Measurements from ENCODE around the gene DHRS12.

DHRS12 gene

GRCh38 chr13:51786425-51787265 is 17.3 kb downstream of the DHRS12 start:
- no peaks in the 10 kb centered on the region for H3K9me3 ChIP-seq (ENCODE audit: insufficient read depth, low read length, severe bottlenecking)
- H3K36me3 ChIP-seq (ENCODE audit: insufficient read depth, low read length) = no peaks in the 10 kb centered on the region
- H2AFZ ChIP-seq (ENCODE audit: low read depth, low read length) = no peak overlapping the region
- H3K79me2 ChIP-seq (ENCODE audit: insufficient read depth, low read length) = no peaks in the 10 kb centered on the region
- ATAC-seq (ENCODE audit: insufficient read depth, low read depth) = no peak
- no peak overlapping the region for H3K9ac ChIP-seq (ENCODE audit: low read depth, low read length)
- no peak overlapping the region for H3K27ac ChIP-seq (ENCODE audit: low read length)
- no peak overlapping the region for H3K4me2 ChIP-seq (ENCODE audit: insufficient read depth, low read length)
- no peak for DNase-seq
- TF ChIP-seq EZH2 (IDR thresholded peaks at IDR 0.05; ENCODE audit: borderline replicate concordance, low read depth, low read length, severe bottlenecking) (no peak), CTCF (IDR thresholded peaks at IDR 0.05; ENCODE audit: borderline replicate concordance, extremely low read depth, low read length, poor library complexity, severe bottlenecking) (no peak)
- no peak overlapping the region for H3K4me3 ChIP-seq (ENCODE audit: low read depth in 1 of 2, low read length in 2 of 2)
- no peaks in the 10 kb centered on the region for H4K20me1 ChIP-seq (ENCODE audit: insufficient read depth, low read length)
- no peaks in the 10 kb centered on the region for H3K4me1 ChIP-seq (ENCODE audit: insufficient read depth, low read length)
- no peaks in the 10 kb centered on the region for H3K27me3 ChIP-seq (ENCODE audit: insufficient read depth, low read length, poor library complexity)

GRCh38 chr13:51785712-51786424 is 18.1 kb downstream of the DHRS12 start:
- no peaks in the 10 kb centered on the region for H3K4me1 ChIP-seq (ENCODE audit: insufficient read depth, low read length)
- H4K20me1 ChIP-seq (ENCODE audit: insufficient read depth, low read length) = no peaks in the 10 kb centered on the region
- H3K9me3 ChIP-seq (ENCODE audit: insufficient read depth, low read length, severe bottlenecking) = no peaks in the 10 kb centered on the region
- no peaks in the 10 kb centered on the region for H3K79me2 ChIP-seq (ENCODE audit: insufficient read depth, low read length)
- no peak for DNase-seq
- no peaks in the 10 kb centered on the region for H3K36me3 ChIP-seq (ENCODE audit: insufficient read depth, low read length)
- TF ChIP-seq CTCF (IDR thresholded peaks at IDR 0.05; ENCODE audit: borderline replicate concordance, extremely low read depth, low read length, poor library complexity, severe bottlenecking) (no peak), EZH2 (IDR thresholded peaks at IDR 0.05; ENCODE audit: borderline replicate concordance, low read depth, low read length, severe bottlenecking) (no peak)
- H3K27ac ChIP-seq (ENCODE audit: low read length) = no peak overlapping the region
- no peak overlapping the region for H2AFZ ChIP-seq (ENCODE audit: low read depth, low read length)
- no peaks in the 10 kb centered on the region for H3K27me3 ChIP-seq (ENCODE audit: insufficient read depth, low read length, poor library complexity)
- H3K4me3 ChIP-seq (ENCODE audit: low read depth in 1 of 2, low read length in 2 of 2) = no peak overlapping the region
- H3K9ac ChIP-seq (ENCODE audit: low read depth, low read length) = no peak overlapping the region
- no peak overlapping the region for H3K4me2 ChIP-seq (ENCODE audit: insufficient read depth, low read length)
- ATAC-seq (ENCODE audit: insufficient read depth, low read depth) = no peak

- no peaks in the 10 kb centered on the region for H3K79me2 ChIP-seq (ENCODE audit: insufficient read depth, low read length)
- H3K4me2 ChIP-seq (ENCODE audit: insufficient read depth, low read length) = no peak overlapping the region
- H3K9me3 ChIP-seq (ENCODE audit: insufficient read depth, low read length, severe bottlenecking) = no peaks in the 10 kb centered on the region
- no peaks in the 10 kb centered on the region for H3K36me3 ChIP-seq (ENCODE audit: insufficient read depth, low read length)
- no peak overlapping the region for H3K9ac ChIP-seq (ENCODE audit: low read depth, low read length)
- TF ChIP-seq CTCF (IDR thresholded peaks at IDR 0.05; ENCODE audit: borderline replicate concordance, extremely low read depth, low read length, poor library complexity, severe bottlenecking) (no peak), EZH2 (IDR thresholded peaks at IDR 0.05; ENCODE audit: borderline replicate concordance, low read depth, low read length, severe bottlenecking) (no peak)
- H3K27ac ChIP-seq (ENCODE audit: low read length) = no peak overlapping the region
- no peak for ATAC-seq (ENCODE audit: insufficient read depth, low read depth)
- H3K4me1 ChIP-seq (ENCODE audit: insufficient read depth, low read length) = no peaks in the 10 kb centered on the region
- H4K20me1 ChIP-seq (ENCODE audit: insufficient read depth, low read length) = no peaks in the 10 kb centered on the region
- no peak overlapping the region for H3K4me3 ChIP-seq (ENCODE audit: low read depth in 1 of 2, low read length in 2 of 2)
- no peak for DNase-seq
- H2AFZ ChIP-seq (ENCODE audit: low read depth, low read length) = no peak overlapping the region
- no peaks in the 10 kb centered on the region for H3K27me3 ChIP-seq (ENCODE audit: insufficient read depth, low read length, poor library complexity)
These were observed 19.9 kb downstream of the DHRS12 start for GRCh38 chr13:51784097-51784496.

Measured in DND-41 (cell line).